ENCODE data around the gene ASPHD1.
A peak's percentile ranks its signal among the peaks of the same experiment; 100 is the strongest.

ASPHD1 gene, protein sequence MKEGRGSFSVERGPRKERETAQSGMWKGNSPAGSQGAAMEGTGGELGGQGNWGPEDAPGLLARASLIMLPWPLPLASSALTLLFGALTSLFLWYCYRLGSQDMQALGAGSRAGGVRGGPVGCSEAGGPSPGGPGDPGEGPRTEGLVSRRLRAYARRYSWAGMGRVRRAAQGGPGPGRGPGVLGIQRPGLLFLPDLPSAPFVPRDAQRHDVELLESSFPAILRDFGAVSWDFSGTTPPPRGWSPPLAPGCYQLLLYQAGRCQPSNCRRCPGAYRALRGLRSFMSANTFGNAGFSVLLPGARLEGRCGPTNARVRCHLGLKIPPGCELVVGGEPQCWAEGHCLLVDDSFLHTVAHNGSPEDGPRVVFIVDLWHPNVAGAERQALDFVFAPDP

DNA sequence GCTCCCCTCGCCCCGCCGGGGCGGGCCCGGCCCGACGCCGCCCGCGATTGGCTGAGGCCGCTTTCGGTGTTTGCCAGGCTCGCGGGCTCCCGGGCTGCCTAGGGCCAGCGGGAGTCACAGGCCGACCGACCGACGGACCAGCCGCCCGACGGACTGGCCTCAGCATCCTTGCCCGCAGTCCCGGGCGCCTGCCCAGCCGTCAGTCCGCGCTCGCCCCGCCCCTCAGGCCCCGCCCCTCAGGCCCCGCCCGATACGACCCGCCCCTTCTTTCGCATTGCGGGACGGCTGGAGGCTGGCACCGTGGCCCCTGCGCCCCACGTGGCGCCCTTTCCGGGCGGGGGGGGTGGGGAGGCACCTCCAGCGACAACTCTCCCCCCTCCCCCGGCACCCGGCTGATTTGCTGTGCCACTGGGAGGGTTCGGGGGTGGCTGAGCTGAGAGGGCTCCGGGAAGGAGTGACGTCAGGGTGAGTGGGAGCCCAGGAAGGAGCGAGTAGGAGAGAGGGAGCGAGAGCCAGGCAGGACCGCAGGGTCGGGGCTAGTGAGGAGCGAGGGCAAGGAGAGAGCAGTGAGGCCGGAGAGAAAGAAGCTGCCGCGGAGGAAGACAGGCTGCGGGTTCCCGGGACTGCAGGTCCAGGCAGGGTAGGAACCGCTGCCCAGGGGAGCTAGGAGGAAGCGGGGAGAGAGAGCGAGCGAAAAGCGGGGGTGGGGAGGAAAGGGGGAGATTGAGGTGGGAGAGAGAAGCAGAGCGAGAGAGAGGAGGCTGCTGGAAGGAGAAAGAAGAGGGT lies at the start of gene ASPHD1:
ASPHD1 (plus strand) TSS at position 387 of the 786 bp plus-strand sequence. CDS start 484 bp downstream, outside the sequence.
- no peaks in the 10 kb centered on the region for H3K9me3 Mint-ChIP-seq
- peaks cover 0 to 3% of the 10 kb centered on the region in 2 donors for H3K36me3 Mint-ChIP-seq
- ATAC-seq (replicated peaks): peak; percentile 89 to 90
- no peak within 1 kb of the TSS for H3K27ac Mint-ChIP-seq
- no peak for DNase-seq
- H3K27me3 Mint-ChIP-seq: peaks cover 42 to 46% of the 10 kb centered on the region in 2 donors
- H3K4me3 Mint-ChIP-seq: peak within 1 kb of the TSS; percentile 66 to 79
- H3K4me1 Mint-ChIP-seq: peaks cover 10 to 33% of the 10 kb centered on the region in 2 donors

DNA sequence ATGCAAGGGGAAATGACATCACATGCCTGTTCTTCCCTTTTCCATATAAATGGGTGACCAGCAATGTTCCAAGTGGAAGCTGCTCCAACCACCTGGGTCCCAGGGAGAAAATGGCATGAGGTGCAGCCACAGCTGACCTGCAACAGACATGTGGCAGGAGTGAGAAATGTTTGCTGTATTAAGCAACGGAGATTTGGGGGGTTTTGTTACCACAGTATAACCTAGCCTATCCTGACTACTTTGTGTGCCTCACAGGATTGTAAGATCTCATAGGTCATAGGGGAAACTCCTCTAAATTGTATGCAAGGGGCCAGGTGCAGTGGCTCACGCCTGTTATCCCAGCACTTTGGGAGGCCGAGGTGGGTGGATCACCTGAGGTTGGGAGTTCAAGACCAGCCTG lies 49.3 kb upstream of the ASPHD1 start:
- H3K27me3 Mint-ChIP-seq: no peaks in the 10 kb centered on the region
- no peaks in the 10 kb centered on the region for H3K9me3 Mint-ChIP-seq
- ATAC-seq (replicated peaks): no peak
- no peak overlapping the region for H3K27ac Mint-ChIP-seq
- DNase-seq: no peak
- no peak overlapping the region for H3K4me3 Mint-ChIP-seq
- H3K36me3 Mint-ChIP-seq: peaks cover 27 to 33% of the 10 kb centered on the region in 2 donors
- peaks cover 4 to 5% of the 10 kb centered on the region in 2 donors for H3K4me1 Mint-ChIP-seq

DNA sequence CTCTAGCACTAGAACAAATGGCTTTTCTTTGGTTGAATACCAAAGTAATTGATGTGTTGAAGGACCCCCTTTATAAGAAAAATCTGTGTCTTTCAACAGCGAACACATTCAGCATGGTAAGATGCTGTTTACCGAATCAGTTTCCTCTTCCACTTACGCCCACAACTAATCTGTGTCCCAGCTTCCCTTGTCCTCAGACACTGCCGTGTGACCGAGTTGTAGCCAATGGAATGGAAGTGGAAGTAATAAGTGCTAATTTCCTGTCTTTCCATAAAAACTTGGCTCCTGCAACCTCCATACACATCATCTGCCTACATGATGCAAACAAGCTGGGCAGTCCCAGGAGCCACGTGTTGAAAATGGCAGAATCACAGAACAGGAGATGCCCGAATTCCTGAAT lies 47.6 kb upstream of the ASPHD1 start:
- no peaks in the 10 kb centered on the region for H3K9me3 Mint-ChIP-seq
- DNase-seq (no peak), ATAC-seq (replicated peaks) (no peak)
- peaks cover 4 to 5% of the 10 kb centered on the region in 2 donors for H3K4me1 Mint-ChIP-seq
- no peaks in the 10 kb centered on the region for H3K27me3 Mint-ChIP-seq
- H3K36me3 Mint-ChIP-seq: peaks cover 19 to 25% of the 10 kb centered on the region in 2 donors
- H3K27ac Mint-ChIP-seq: no peak overlapping the region
- H3K4me3 Mint-ChIP-seq: no peak overlapping the region

DNA sequence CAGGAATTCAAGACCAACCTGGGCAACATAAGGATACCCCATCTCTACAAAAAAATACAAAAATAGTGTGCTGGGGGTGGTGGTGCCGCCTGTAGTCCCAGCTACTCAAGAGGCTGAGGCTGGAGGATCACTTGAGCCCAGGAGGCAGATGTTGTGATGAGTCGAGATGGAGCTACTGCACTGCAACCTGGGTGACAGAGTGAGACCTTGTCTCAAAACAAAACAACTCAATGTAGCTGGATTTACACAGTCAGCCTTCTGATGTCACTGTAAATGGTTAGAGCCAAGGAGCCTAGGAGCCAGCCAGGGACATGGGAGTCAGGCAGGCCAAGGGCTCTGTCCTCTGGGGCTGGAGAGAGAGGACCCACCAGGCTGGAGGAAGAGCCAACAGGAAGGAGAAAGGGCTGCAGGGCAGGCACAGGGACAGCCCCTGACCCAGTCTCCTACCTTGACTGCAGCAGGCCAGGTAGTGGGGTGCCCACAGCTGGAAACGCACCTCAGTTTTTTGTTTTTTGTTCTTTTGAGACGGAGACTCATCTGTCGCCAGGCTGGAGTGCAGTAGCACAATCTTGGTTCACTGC lies 45.7 kb upstream of the ASPHD1 start:
- Mint-ChIP-seq H3K4me1 (peaks cover 0 to 1% of the 10 kb centered on the region in 2 donors), H3K4me3 (no peak overlapping the region), H3K36me3 (peaks cover 22 to 26% of the 10 kb centered on the region in 2 donors), H3K9me3 (no peaks in the 10 kb centered on the region), H3K27ac (peak overlapping the region; percentile 71), H3K27me3 (no peaks in the 10 kb centered on the region)
- ATAC-seq (replicated peaks) (peak in 1 of 2 donors; percentile 18), DNase-seq (no peak)

DNA sequence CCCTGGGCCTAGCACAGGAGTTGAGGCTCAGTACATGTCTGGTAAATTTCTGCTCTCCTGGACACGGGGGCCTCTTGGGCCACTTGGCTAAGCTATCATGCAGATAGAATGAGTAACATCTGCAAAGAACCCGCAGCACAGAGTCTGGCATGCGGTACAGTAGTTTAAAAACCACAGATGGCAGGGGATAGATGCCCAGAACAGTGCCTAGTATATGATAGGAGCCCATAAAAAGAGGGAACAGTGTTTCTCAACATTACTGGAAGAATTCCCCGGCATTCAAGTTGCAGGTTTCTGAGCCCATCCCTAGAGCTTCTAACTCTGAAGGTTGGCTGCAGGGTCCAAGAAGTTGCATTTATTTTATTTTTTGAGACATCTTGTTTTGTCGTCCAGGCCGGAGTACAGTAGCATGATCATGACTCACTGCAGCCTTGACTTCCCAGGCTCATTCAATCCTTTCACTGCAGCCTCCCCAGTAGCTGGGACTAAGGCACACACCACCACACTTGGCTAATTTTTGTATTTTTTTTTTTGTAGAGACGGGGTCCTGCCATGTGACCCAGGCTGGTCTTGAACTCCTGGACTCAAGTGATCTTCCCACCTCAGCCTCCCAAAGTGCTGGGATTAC lies 43.0 kb upstream of the ASPHD1 start:
- Mint-ChIP-seq H3K27ac (no peak overlapping the region), H3K9me3 (no peaks in the 10 kb centered on the region), H3K36me3 (peaks cover 24 to 27% of the 10 kb centered on the region in 2 donors), H3K4me3 (no peak overlapping the region), H3K27me3 (no peaks in the 10 kb centered on the region), H3K4me1 (peaks cover 10 to 23% of the 10 kb centered on the region in 2 donors)
- DNase-seq (no peak), ATAC-seq (replicated peaks) (no peak)

DNA sequence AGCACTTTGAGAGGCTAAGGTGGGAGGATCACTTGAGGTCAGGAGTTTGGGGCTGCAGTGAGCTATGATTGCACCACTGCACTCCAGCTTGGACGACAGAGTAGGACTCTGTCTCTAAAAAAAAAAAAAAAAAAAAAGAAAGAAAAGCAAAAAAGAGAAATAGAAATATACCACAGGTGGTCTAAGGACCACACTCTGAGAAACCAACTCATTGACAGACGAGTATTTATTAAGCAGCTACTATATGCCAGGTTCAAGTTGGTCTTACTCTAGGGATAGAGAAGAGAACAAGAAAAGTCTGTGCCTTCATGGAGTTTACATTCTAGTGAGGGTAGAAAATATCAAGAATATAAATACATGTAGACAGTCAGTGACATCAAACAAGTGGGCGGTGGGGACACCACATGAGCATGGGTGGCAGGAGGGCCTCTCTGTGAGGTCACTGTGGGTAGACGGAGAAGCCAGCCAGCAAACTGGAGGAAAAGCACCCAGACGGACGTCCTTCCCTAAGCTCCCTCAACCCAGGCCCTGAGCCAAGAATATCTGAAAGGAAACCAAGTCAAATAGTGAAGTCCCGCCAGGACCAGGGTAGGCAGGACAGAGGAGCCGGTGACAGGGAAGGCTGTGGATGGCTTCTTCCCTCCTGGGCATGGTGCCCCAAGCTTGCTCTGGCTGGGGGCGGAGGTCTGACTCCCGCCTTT lies 42.0 kb upstream of the ASPHD1 start:
- DNase-seq: no peak
- no peak for ATAC-seq (replicated peaks)
- no peaks in the 10 kb centered on the region for H3K9me3 Mint-ChIP-seq
- no peaks in the 10 kb centered on the region for H3K27me3 Mint-ChIP-seq
- no peak overlapping the region for H3K4me3 Mint-ChIP-seq
- peaks cover 12 to 27% of the 10 kb centered on the region in 2 donors for H3K4me1 Mint-ChIP-seq
- peaks cover 24 to 27% of the 10 kb centered on the region in 2 donors for H3K36me3 Mint-ChIP-seq
- peak overlapping the region; percentile 57 for H3K27ac Mint-ChIP-seq

DNA sequence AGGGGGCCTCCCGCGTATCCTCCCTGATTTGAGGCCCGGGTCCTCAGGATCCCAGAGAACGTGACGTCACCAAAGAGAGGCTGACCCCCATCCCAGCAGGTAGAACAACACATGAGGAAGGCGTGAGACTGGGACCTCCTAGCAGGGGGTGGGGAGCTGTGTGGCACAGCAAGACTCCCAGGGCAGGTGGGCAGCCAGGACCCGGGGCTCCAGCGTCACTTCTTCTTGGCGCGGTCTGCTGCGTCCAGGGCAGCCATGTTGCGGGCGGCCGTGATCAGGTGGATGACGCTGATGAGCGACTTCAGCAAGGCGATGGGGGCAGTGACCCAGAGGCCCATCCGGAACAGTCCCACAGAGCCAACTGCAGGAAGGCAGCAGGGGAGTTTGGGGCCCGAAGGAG lies 41.3 kb upstream of the ASPHD1 start:
- Mint-ChIP-seq H3K36me3 (peaks cover 24 to 27% of the 10 kb centered on the region in 2 donors), H3K4me3 (no peak overlapping the region), H3K27me3 (no peaks in the 10 kb centered on the region), H3K4me1 (peaks cover 12 to 33% of the 10 kb centered on the region in 2 donors), H3K9me3 (no peaks in the 10 kb centered on the region), H3K27ac (no peak overlapping the region)
- no peak for DNase-seq
- ATAC-seq (replicated peaks): no peak

DNA sequence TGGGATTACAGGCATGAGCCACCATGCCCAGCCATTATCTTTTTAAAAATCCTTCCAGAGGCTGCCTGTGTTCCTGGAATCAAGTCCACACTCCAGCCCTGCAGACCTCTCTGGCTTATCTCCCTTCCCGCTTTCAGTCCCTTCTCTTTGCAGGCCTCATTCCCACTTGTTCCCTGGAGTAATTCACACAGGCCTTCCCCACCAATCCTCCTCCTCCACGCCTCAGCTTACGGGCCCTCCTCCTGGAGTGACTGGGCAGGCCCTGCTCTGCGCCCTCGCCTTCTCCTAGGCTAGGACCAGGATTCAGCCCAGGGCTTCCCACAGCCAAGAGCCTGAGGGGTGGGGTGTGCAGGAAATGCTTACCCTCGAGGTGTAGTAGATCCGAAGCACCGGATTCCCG lies 40.1 kb upstream of the ASPHD1 start:
- Mint-ChIP-seq H3K4me1 (peaks cover 14 to 33% of the 10 kb centered on the region in 2 donors), H3K27ac (no peak overlapping the region), H3K4me3 (no peak overlapping the region), H3K36me3 (peaks cover 24 to 27% of the 10 kb centered on the region in 2 donors), H3K27me3 (no peaks in the 10 kb centered on the region), H3K9me3 (no peaks in the 10 kb centered on the region)
- ATAC-seq (replicated peaks) (no peak), DNase-seq (no peak)

DNA sequence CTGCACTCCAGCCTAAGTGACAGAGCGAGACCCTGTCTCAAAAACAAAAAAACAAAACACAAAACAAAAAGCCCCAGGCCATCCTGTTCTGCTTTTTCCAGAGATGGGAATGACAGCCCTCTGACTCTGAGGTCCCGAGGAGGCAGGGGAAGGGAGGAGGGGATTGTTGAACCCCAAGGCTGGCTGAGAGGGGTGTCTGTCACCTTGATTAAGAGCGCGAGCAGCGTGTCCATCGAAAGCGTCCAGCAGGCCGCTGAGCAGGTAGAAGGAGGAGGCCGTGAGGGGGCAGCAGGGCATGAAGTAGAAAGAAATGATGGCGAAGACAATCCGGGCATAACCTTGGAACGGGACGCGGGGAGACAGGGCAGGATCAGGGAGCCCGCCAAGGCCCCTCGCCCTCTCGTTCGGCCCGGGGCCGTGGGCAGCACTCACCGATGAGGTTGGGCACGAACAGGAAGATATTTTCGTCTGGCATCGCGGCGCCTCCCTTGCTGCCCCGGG lies 37.9 kb upstream of the ASPHD1 start:
- Mint-ChIP-seq H3K27ac (peak overlapping the region; percentile 99), H3K27me3 (peaks cover 0 to under 1% of the 10 kb centered on the region in 2 donors), H3K36me3 (peaks cover 24 to 27% of the 10 kb centered on the region in 2 donors), H3K9me3 (no peaks in the 10 kb centered on the region), H3K4me1 (peaks cover 14 to 33% of the 10 kb centered on the region in 2 donors), H3K4me3 (peak overlapping the region; percentile 96 to 97)
- DNase-seq (no peak), ATAC-seq (replicated peaks) (no peak)

DNA sequence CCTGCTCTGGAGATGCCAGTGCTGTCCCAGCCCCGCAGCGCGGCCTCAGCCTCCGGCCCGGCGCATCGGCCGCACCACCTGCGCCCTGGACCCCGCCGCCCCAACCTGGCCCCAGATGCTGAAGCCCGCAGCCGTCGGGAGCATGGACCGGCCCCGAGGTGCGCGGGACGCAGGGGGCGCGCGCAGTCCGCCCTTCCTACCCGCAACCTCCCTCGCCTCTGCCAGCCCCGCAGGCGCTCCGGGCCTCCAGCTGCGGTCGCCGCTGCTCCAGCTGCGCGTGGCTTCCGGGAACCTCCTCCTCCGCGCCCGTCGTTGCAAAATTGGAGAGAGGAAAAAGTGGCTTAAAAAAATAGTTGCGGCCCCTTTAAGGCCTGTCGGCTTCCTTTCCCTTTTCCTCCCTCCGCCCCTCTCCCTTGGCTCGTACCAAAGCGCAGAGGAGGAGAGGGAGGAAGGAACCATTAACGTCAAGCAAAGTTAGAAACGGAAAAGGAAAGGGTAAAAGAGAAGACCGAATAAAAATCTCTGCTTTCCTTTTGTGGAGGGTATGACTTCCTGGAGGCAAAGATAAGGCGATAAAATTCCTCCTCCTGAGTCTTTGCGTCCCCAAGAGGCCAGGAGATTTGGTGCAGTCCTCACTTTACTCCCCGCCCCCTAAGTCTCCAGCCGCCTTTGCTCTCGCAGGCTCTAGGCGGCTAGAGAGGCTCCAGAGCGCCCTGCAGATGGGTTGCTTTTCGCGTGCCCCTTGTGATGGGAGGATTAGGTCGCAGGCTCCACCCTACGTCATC lies 37.2 kb upstream of the ASPHD1 start, which contains the start of gene CDIPT:
CDIPT (minus strand) TSS at position 343 of the 785 bp plus-strand sequence. CDS start 369 bp downstream, outside the sequence.
- Mint-ChIP-seq H3K9me3 (no peaks in the 10 kb centered on the region), H3K27me3 (peaks cover 0 to 5% of the 10 kb centered on the region in 2 donors), H3K4me1 (peaks cover 14 to 33% of the 10 kb centered on the region in 2 donors), H3K27ac (peak within 1 kb of the TSS; percentile 99), H3K4me3 (peak within 1 kb of the TSS; percentile 96 to 97), H3K36me3 (peaks cover 22 to 26% of the 10 kb centered on the region in 2 donors)
- ATAC-seq (replicated peaks) (peak; percentile 100), DNase-seq (peak; percentile 91)

DNA sequence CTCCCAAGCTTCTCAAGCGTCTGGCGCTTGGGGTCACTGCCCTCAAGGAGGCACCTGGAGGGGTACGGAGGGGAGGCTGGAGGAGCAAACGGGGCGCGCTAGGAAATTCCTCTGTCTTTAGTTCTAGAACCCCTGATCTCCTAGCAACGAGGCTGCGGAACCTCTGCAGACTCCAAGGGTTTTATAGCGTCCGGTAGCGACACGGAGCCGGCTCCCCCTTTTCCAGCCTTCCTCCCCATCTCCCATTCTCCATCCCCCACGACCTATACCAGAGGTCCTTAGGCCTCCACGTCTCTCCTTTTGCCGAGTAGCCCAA lies 36.7 kb upstream of the ASPHD1 start:
- DNase-seq (no peak), ATAC-seq (replicated peaks) (no peak)
- H3K4me1 Mint-ChIP-seq: peaks cover 14 to 33% of the 10 kb centered on the region in 2 donors
- H3K4me3 Mint-ChIP-seq: peak overlapping the region; percentile 96 to 97
- no peaks in the 10 kb centered on the region for H3K9me3 Mint-ChIP-seq
- H3K27me3 Mint-ChIP-seq: peaks cover 0 to 5% of the 10 kb centered on the region in 2 donors
- H3K27ac Mint-ChIP-seq: peak overlapping the region; percentile 99
- peaks cover 18 to 21% of the 10 kb centered on the region in 2 donors for H3K36me3 Mint-ChIP-seq

DNA sequence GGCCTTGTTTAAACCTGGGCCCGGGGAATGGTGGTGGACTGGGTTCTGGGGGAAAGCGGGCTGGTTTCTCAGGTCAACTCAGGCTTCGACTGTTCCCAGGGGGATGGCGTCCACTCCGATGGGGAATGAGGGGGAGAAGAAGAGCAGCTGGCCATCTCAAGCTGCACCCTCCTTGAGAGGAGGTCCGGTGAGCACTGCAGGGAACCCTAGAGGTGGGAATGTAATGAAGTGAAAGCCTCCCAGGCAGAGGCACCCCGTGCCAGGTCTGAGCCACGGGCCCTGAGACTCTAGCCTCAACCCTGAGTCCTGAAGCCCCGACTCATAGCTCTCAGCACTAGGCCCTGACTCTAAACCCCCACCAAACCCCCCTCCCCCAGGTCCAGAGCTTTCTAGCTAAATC lies 36.1 kb upstream of the ASPHD1 start:
- Mint-ChIP-seq H3K9me3 (no peaks in the 10 kb centered on the region), H3K27ac (peak overlapping the region; percentile 67), H3K4me1 (peaks cover 14 to 33% of the 10 kb centered on the region in 2 donors), H3K27me3 (peaks cover 0 to 5% of the 10 kb centered on the region in 2 donors), H3K36me3 (peaks cover 13 to 15% of the 10 kb centered on the region in 2 donors), H3K4me3 (no peak overlapping the region)
- ATAC-seq (replicated peaks) (no peak), DNase-seq (no peak)
